DND-41 (cell line): ENCODE results near the gene ADGRG4.

Experiments used
- EZH2 ChIP-seq: IDR thresholded peaks from 3 replicates; pipeline ENCODE4 v1.6.1; 2012; ENCODE audit warnings: borderline replicate concordance, low read depth, mild to moderate bottlenecking, moderate library complexity, low read length, inconsistent platforms; ENCODE audit not compliant: severe bottlenecking
- TF ChIP-seq, protein P1 (sequence below): IDR thresholded peaks from 2 replicates; pipeline ENCODE4 v1.5.1; 2012; ENCODE audit warnings: borderline replicate concordance, low read length, moderate library complexity, mild to moderate bottlenecking; ENCODE audit not compliant: poor library complexity, severe bottlenecking; ENCODE audit errors: extremely low read depth

DNA sequence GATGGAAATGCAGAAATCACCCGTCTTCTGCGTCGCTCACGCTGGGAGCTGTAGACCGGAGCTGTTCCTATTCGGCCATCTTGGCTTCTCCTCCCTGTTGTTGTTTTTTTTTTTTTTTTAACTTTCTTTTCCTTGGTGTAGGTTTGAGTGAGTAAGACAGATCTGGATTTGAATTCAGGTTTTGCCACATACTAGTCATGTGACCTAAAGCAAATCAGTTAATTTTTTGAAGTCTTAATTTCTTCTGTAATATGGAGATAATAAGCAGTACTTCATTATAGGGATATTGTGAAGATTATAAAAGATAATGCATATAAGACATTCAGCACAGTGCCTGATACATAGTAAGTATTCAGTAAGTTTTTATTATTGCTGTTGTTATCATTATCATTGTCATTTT lies 145.4 kb downstream of the ADGRG4 start:
- TF ChIP-seq, protein P1, sequence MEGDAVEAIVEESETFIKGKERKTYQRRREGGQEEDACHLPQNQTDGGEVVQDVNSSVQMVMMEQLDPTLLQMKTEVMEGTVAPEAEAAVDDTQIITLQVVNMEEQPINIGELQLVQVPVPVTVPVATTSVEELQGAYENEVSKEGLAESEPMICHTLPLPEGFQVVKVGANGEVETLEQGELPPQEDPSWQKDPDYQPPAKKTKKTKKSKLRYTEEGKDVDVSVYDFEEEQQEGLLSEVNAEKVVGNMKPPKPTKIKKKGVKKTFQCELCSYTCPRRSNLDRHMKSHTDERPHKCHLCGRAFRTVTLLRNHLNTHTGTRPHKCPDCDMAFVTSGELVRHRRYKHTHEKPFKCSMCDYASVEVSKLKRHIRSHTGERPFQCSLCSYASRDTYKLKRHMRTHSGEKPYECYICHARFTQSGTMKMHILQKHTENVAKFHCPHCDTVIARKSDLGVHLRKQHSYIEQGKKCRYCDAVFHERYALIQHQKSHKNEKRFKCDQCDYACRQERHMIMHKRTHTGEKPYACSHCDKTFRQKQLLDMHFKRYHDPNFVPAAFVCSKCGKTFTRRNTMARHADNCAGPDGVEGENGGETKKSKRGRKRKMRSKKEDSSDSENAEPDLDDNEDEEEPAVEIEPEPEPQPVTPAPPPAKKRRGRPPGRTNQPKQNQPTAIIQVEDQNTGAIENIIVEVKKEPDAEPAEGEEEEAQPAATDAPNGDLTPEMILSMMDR: no peak
- no peak for TF ChIP-seq EZH2
